Psoas muscle (tissue), 8 donors: ENCODE results near the gene KCNMB4. TPM values are rescaled to one million over a fixed set of nuclear protein-coding genes. Genes with fewer than 3 reads are reported as not detected.

Source experiments
- ATAC-seq, 4 donors: fragments of 200-7000 bp; cut with Tn5 transposase; one replicate each; pipeline ENCODE4 v1.9.1; 2020; ENCODE audit warnings: moderate library complexity in 3 of 4, mild to moderate bottlenecking in 2 of 4
- DNase-seq, 2 donors: peaks; one replicate each; pipeline ENCODE4 v3.0.0-alpha.2; 2020
- H3K27ac ChIP-seq: fragments of 200-600 bp; one replicate; pipeline ENCODE4 v1.8.0; 2022
- H3K27me3 ChIP-seq, 3 donors: fragments of 200-600 bp in 1 of 3; one replicate each; pipeline versions ENCODE4 v1.6.1 to v1.8.0; 2013 to 2022; ENCODE audit warnings: low read length in 2 of 3, mild to moderate bottlenecking in 2 of 3, moderate library complexity in 1 of 3; ENCODE audit not compliant: insufficient read depth in 3 of 3
- H3K36me3 ChIP-seq, 2 donors: fragments of 200-600 bp in 1 of 2; one replicate each; pipeline versions ENCODE4 v1.6.1 to v1.8.0; 2013 to 2022; ENCODE audit warnings: low read depth in 1 of 2, mild to moderate bottlenecking in 1 of 2, moderate library complexity in 1 of 2; ENCODE audit not compliant: insufficient read depth in 1 of 2
- H3K4me1 ChIP-seq: fragments of 200-600 bp; one replicate; pipeline ENCODE4 v1.8.0; 2022
- H3K4me3 ChIP-seq: fragments of 200-600 bp; one replicate; pipeline ENCODE4 v1.8.0; 2022; ENCODE audit warnings: mild to moderate bottlenecking
- H3K9me3 ChIP-seq: fragments of 200-600 bp; one replicate; pipeline ENCODE4 v1.8.0; 2022
- WGBS, 3 donors: extraction: QIAGEN DNeasy Blood & Tissue Kit; methylation state at CpG; one replicate each; pipeline versions ENCODE4 v1.1.6 to v1.1.7; 2013; 5-methylcytosine and 5-hydroxymethylcytosine counted together
- intact Hi-C, 2 donors: fragments of 100-400 bp; cut with DNase I; formaldehyde crosslinking; loops; one replicate each; pipeline versions ENCODE4 v1.11.0 to v1.14.2; 2022
- polyA plus RNA-seq, 3 donors: library from polyadenylated mRNA; stranded (reverse); fragments of 200-250 nt; gene quantifications; one replicate each; pipeline ENCODE4 v1.2.3, GENCODE V29; 2013
- total RNA-seq, 4 donors: library from RNA; stranded (reverse); fragmentation: NEBNext Ultra II Directional in 2 of 4; extraction: Animal tissue kit (Norgen Biotek cat#: 25700) in 2 of 4; gene quantifications; one replicate each; pipeline versions ENCODE4 v1.2.1 to v1.2.4, GENCODE V29; 2021 to 2023
- TF ChIP-seq, protein P1 (sequence below): fragments of 200-600 bp; IDR thresholded peaks from one replicate; pipeline ENCODE4 v1.8.0; 2022; ENCODE audit warnings: antibody characterized with exemption
- donor health status: healthy with polysubstance abuse.
- donor health status: DM: no; HTN: no; CAD: no; lungs with moderate emphysema.
- donor health status: Bipolar disorder and iron deficiency.
- donor health status: healthy.
- donor health status: DM: yes; HTN: yes; CAD: no.
- donor health status: DM: no; HTN: no; CAD: no.
- donor health status: DM: no; HTN: no; CAD: no.
- donor health status: DM: yes; HTN: yes; CAD: no.

Gene KCNMB4
- total and polyA plus RNA-seq, 7 donors, result 0.54 to 1.9 (median 0.82) TPM

DNA sequence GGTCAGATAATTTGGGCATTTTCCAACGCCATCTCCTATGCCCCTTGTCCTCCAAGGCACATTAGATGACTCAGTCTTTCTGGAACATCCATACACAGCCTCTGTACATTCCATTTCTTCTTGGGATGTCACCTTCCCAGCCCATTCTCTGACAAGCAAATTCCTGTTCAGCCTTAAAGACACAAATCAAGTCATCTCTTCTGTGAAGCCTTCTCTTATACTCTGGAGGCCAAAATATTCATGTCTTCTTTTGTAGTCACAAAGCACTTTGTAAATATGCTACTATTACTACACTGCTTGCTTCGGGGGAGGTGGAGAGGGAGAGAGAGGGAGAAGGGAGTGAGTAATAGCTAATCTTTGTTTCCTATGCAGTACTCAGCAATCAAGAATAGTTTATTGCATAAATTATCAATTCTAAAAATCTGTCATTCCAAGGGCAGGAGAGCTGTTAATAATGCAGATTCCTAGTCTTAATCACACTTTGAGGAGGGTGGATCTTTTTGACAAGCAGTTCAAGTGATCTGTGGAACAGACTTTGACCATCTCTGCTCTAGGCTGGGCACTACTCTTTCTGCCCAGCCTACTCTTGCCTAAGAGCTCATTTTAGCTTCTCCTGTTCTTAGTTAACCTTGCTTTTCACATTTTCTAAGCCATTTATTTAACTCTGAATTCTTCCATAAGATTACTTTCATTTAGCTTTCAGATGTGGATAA, 27.9 kb downstream of the KCNMB4 start:
- Histone ChIP-seq H3K27ac (no peak overlapping the region), H3K4me1 (no peaks in the 10 kb centered on the region), H3K9me3 (no peaks in the 10 kb centered on the region), H3K27me3 (no peaks in the 10 kb centered on the region), H3K4me3 (no peak overlapping the region), H3K36me3 (no peaks in the 10 kb centered on the region)
- TF ChIP-seq, protein P1, sequence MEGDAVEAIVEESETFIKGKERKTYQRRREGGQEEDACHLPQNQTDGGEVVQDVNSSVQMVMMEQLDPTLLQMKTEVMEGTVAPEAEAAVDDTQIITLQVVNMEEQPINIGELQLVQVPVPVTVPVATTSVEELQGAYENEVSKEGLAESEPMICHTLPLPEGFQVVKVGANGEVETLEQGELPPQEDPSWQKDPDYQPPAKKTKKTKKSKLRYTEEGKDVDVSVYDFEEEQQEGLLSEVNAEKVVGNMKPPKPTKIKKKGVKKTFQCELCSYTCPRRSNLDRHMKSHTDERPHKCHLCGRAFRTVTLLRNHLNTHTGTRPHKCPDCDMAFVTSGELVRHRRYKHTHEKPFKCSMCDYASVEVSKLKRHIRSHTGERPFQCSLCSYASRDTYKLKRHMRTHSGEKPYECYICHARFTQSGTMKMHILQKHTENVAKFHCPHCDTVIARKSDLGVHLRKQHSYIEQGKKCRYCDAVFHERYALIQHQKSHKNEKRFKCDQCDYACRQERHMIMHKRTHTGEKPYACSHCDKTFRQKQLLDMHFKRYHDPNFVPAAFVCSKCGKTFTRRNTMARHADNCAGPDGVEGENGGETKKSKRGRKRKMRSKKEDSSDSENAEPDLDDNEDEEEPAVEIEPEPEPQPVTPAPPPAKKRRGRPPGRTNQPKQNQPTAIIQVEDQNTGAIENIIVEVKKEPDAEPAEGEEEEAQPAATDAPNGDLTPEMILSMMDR, result no peak
- 78 to 88% (median 83%) methylated on average over 2 of the region's 2 CpGs for WGBS, 3 donors
- DNase-seq (no peak), ATAC-seq (no peak)
- intact Hi-C loops, result no loop called here

GRCh38 chr12:70398002-70398401, 31.9 kb downstream of the KCNMB4 start:
- TF ChIP-seq, protein P1, result no peak
- H3K9me3 ChIP-seq, result no peaks in the 10 kb centered on the region

DNA sequence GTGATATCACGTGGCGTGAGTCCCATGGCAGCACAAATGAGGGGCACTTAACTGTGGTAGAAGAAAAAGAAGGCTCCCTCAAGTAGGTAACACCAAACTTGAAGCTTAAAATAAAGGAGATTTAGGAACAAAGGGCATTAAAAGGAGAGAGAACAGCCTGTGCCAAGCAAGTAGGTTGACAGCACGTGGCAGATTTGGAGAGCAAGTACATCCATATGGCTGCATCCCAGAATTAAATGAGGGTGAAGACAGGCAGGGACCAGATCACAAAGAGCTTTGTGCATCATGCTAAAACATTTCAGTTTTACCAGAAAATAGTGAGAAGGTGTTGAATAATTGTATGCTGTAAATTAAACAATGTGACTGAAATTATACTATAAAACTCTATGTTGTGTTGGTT, 32.8 kb downstream of the KCNMB4 start:
- intact Hi-C loops, result no loop called here
- TF ChIP-seq, protein P1, result no peak
- Histone ChIP-seq H3K4me1 (no peaks in the 10 kb centered on the region), H3K9me3 (no peaks in the 10 kb centered on the region), H3K27ac (no peak overlapping the region), H3K27me3 (no peaks in the 10 kb centered on the region), H3K36me3 (no peaks in the 10 kb centered on the region), H3K4me3 (no peak overlapping the region)
- ATAC-seq (no peak), DNase-seq (no peak)
- WGBS, 3 donors, result 76 to 79% (median 76%) methylated on average over 3 of the region's 3 CpGs

More at GRCh38 chr12:70398002-70398401, 31.9 kb downstream of the KCNMB4 start:
- DNase-seq (no peak), ATAC-seq (no peak)
- Histone ChIP-seq H3K27ac (no peak overlapping the region), H3K27me3 (no peaks in the 10 kb centered on the region), H3K4me3 (no peak overlapping the region), H3K4me1 (no peaks in the 10 kb centered on the region), H3K36me3 (no peaks in the 10 kb centered on the region)
- intact Hi-C loops, result no loop called here

DNA sequence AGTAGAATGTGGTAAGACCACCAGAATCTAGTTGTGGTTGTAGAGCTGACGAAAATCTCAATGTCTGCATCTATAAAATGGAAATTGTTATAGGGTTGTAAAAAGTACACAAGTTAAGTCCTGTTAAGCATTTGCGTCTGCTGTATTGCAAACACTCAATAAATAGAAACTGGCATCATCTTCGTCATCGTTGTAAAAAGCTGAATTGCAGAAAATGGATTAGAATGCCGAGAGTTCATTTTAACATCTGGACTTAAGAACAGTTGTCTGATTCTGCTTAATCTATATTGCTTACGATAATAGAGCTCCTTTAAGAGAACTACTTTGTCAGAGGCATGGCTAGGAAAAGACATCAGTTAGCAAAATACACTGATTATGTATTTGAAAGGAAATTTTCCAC, 33.2 kb downstream of the KCNMB4 start:
- Histone ChIP-seq H3K36me3 (no peaks in the 10 kb centered on the region), H3K27ac (no peak overlapping the region), H3K4me1 (no peaks in the 10 kb centered on the region), H3K9me3 (no peaks in the 10 kb centered on the region), H3K4me3 (no peak overlapping the region), H3K27me3 (no peaks in the 10 kb centered on the region)
- WGBS, 3 donors, result 79 to 89% (median 85%) methylated on average over 6 of the region's 6 CpGs
- no peak for DNase-seq
- ATAC-seq, result no peak
- TF ChIP-seq, protein P1, result no peak
- intact Hi-C loops, result no loop called here

GRCh38 chr12:70400124-70400523, 34.0 kb downstream of the KCNMB4 start:
- WGBS, 3 donors, result 88 to 93% (median 92%) methylated on average over 3 of the region's 3 CpGs
- Histone ChIP-seq H3K36me3 (no peaks in the 10 kb centered on the region), H3K4me1 (no peaks in the 10 kb centered on the region), H3K27me3 (no peaks in the 10 kb centered on the region), H3K9me3 (no peaks in the 10 kb centered on the region), H3K27ac (no peak overlapping the region), H3K4me3 (no peak overlapping the region)
- no peak for DNase-seq
- ATAC-seq, result no peak
- intact Hi-C loops, result no loop called here
- TF ChIP-seq, protein P1, result no peak
